Stimulated activated CD4-positive, alpha-beta T cell treated with anti-CD3 and anti-CD28 coated beads, Interleukin-12 subunit alpha, Interleukin-12 subunit beta, amount 100 ng/mL, for 4 hours (primary cell): ENCODE measurements around the gene TMEM244.
"Not testable (repeated sequence)": the region's sequence is repeated elsewhere in the genome, so short reads cannot be mapped to it uniquely, and the experiment has no call there.

Experiments
- DNase-seq: peaks from one replicate; pipeline ENCODE4 v3.0.0-alpha.2; 2020

The TMEM244 gene

GRCh38 chr6:129866256-129866655 lies 5.1 kb upstream of the TMEM244 start:
- no peak for DNase-seq

- no peak for DNase-seq
Measured at GRCh38 chr6:129865013-129865412, 3.9 kb upstream of the TMEM244 start.

DNA sequence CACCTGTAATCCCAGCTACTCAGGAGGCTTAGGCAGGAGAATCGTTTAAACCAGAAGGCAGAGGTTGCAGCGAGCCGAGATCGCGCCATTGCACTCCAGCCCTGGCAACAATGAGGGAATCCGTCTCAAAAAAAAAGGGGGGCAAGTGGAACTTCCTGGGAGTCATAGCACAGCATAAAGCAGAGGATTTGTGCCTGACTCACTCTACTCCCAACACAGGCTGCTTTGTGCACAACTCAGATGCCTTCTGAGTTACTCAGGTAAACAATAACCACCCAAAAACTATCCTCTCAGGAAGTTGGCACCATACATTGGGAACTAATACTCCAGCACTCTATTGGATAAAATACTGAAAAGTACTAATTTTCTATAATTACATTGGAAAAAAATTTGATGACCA lies 2.5 kb upstream of the TMEM244 start:
- DNase-seq: no peak

DNA sequence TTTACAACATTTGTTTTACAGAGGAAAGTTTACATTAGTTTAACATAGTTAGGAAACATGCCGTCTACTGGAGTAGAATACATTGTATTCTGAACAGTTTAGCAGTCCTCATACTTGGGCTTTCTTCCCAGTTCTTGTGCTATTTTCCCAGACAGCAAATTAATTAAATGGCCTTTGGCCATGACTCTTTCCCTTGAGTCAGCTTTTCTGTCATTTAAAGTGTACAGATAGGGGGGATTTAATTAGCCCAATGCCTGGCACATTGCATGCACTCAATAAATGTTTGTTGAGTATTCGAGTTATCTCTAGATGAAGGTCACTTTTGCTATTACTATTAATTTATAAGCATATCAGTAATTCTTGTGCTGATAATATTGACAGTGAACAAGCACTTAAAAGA lies 1.6 kb downstream of the TMEM244 start:
- no peak for DNase-seq

DNA sequence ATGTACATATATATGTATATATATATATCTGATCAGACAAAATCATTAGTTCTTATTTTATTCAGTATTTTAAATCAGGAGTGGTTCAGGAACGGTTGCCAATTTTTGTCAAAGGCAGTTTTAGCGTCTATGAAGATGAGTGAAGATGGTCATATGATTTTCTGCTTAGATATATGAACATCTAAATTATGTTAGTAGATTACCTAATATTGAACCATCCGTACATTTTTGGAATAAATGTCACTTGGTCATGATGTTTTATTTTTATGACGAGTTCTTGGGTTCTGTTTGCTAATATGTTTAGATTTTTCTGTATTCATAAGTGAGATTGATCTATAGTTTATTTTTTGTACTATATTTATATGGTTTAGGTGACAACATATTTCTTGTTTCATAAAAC lies 3.3 kb downstream of the TMEM244 start:
- DNase-seq: no peak

GRCh38 chr6:129853996-129854711 lies 7.0 kb downstream of the TMEM244 start:
- no peak for DNase-seq

DNA sequence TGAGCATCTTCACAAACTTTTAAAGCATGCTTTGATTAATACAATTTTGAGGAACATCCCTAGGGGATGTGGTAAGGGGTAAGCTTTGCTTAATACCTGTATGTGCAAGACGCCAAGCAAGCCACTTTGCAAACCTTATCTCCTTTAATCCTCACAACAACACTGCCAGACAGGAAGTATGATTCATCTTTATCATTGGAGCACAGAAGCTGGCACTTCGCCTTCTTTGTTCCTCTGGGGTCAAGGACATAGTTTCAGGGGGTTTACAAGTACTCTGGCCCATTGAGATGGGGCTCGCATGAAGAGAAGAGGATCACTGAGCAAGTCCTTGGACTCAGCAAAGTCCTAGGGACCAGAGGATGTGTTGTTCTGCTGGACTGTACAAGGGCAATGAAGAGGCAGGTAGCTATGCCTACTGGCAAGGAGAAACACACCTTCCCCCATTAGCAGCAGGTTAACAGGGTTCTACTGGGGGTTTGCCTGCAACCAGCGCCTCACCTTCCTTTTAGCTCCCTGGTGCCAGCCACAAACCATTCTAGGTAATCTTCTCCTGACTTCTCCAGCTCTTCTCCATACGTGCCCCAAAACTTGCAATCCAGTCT lies 8.8 kb downstream of the TMEM244 start:
- DNase-seq: no peak

- DNase-seq: no peak
Measured at GRCh38 chr6:129849456-129849855, 11.7 kb downstream of the TMEM244 start.

DNA sequence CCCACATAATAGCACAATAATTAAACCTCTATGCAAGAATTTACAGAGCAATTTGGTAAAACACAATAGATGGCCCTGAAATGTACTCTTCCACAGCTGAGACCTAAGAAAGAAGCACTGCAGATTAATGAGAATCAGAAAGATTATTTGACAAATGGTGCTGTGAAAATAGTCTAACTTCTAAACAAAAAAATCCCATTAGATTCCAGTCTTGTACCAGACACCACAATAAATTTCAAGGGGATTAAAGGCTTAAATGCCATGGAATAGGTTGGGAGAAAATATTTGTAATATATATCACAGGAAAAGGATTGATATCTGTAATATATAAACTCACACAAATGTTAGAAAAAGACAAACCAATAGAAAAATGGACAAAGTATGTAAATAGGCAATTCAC lies 14.4 kb downstream of the TMEM244 start:
- DNase-seq: no peak

- no peak for DNase-seq
Measured at GRCh38 chr6:129845696-129846095, 15.4 kb downstream of the TMEM244 start.

DNA sequence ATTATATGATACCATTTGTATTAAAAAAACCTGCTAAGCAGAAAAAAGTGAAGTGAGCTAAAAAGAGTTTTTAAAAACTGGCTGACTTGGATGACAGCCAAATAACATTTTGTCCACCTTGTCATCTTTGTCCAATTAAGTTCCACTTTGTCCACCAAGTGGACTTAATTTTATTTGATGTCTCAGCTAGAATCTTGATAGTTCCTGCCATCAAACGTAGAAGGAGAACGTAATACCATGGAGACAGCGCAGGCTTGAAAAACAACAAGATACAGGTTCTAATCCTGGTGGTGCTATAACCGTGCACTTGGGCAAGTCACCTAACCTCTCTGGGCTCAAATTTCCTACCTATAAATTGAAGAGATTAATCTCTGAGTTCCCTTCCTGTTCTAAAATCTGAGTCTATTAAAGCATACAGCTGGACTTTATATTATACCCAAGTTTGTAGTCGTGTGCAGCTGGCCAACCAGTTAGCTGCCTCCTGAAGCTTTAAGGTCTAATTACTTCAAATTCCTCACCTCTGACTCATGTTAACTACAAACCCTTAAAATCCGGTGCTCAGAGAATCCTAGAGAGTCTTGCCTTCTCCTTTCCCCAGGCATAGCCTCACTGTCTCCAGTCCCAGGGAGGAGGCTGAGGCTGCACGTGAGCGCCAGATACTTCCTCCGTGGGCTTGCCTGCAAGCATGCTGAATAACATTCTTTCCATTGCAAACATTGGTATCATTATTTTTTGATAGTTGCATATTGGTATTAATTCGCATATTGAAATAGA lies 16.8 kb downstream of the TMEM244 start:
- no peak for DNase-seq

GRCh38 chr6:129843573-129843972 lies 17.5 kb downstream of the TMEM244 start:
- DNase-seq: no peak

GRCh38 chr6:129842881-129843409 lies 18.2 kb downstream of the TMEM244 start:
- no peak for DNase-seq

GRCh38 chr6:129842137-129842536 lies 19.0 kb downstream of the TMEM244 start:
- no peak for DNase-seq

GRCh38 chr6:129839562-129839961 lies 21.6 kb downstream of the TMEM244 start:
- not testable (repeated sequence) for DNase-seq

GRCh38 chr6:129835691-129836090 lies 25.4 kb downstream of the TMEM244 start:
- DNase-seq: no peak

DNA sequence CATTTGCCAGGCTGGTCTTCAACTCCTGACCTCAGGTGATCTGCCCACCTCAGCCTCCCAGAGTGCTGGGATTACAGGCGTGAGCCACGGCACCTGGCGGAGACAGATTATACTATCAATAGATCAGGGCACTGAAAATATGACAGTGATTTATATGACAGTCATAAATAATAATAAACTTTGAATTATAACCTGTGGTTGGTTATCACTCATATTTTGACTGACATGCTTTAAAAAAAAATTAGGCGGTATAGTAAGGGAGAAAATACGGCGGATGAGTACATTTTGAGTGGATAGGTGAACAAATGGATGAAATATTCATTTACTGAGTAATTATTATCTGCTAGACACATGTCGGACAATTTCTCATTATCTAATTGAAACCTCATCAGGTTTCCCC lies 28.8 kb downstream of the TMEM244 start:
- DNase-seq: no peak

DNA sequence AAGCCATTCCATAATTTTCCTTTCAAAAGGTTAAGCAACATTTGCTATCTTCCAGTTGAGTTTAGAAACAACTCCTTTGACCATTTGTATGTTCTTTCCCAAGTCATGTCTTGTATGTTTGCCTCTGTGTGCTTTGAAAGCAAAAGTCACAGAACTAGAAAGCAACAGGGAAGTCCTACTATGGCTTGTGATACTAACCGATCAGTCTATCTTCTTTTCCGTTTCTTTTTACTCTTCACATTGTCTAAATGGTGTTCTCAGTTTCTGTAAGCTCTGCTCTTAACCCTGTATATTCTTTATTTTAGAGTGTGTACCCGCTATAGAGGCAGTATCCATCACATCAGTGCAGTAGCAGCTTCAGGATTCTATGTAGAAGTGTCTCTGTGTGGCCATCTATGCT lies 32.9 kb downstream of the TMEM244 start:
- no peak for DNase-seq

DNA sequence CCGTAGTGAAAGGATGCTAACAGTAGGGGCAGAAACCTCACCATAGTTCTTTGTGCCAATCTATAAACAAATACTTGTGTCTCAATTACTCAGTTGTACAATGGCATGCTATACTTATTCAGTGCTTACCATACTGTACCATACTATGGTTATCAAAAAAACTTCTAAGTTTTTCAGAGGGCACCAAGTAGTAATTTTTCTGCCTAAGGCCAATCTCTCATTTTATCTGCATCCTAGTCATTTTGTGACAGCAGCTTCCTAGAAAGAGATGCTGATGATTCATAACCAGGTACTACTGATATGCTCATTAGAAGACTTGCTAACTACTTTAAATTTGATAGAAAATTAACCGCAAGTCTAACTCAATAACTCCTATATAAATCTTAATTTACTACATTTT lies 42.9 kb downstream of the TMEM244 start:
- DNase-seq: no peak

- DNase-seq: no peak
Measured at GRCh38 chr6:129817821-129818220, 43.3 kb downstream of the TMEM244 start.

DNA sequence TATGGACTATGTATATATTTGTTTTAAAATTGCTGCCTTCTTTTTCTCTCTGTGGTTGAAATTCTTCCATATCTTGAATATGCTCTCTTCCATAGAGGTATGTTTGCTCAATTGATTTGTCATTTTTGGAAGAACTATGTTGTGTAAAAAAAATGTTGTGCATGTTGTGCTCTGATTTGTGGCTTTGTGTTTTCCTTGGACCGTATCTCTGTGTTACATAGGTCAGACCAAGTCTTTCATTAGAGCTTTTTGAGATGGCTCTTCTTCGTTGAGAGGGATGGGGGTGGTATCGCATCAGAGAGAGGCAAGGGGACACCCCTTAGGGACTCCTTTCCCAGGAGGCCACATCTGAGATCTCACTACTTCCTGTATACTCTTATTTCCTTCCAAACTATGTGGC lies 43.8 kb downstream of the TMEM244 start:
- no peak for DNase-seq

GRCh38 chr6:129812145-129812777 lies 48.9 kb downstream of the TMEM244 start:
- no peak for DNase-seq

DNA sequence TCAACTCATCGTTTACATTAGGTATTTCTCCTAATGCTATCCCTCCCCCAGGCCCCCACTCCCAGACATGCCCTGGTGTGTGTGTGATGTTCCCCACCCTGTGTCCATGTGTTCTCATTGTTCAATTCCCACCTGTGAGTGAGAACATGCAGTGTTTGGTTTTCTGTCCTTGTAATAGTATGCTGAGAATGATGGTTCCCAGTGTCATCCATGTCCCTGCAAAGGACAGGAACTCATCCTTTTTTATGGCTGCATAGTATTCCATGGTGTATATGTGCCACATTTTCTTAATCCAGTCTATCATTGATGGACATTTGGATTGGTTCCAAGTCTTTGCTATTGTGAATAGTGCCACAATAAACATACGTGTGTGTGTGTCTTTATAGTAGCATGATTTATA lies 54.0 kb downstream of the TMEM244 start:
- DNase-seq: not testable (repeated sequence)
